ENCODE measurements around the gene NR0B2.
"Not testable (repeated sequence)": the region's sequence is repeated elsewhere in the genome, so short reads cannot be mapped to it uniquely, and the experiment has no call there.

Gene NR0B2

DNA sequence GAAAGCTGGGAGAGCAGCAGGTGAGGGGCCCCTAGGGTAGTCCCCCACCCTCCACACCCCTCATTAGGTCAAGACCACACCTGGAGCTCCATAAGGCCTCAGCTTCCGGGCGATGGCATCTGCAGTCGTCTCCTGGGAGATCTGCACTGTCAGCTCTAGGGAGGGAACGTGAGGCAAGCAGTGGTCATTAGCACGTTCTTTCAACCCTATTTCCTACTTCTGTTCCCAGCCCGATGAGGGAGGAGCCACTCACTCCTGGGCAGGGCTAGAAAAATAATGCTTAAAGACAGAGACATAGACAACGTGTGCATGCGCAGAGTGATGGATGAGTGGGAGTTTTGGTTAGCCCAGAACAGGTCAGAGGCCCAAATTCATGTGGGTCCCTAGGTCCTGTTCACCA, 36.8 kb upstream of the NR0B2 start:
- H3K27ac ChIP-seq (ENCODE audit: low read length) = no peak overlapping the region
- peaks cover 3 to 12% of the 10 kb centered on the region in 2 donors for H3K36me3 ChIP-seq (ENCODE audit: control insufficient read depth in 2 of 2, insufficient read depth in 2 of 2, low read length in 2 of 2)
- no peak overlapping the region for H3K9ac ChIP-seq (ENCODE audit: low read length in 2 of 2)
- H3K4me1 ChIP-seq (ENCODE audit: control insufficient read depth, insufficient read depth, low read length) = no peaks in the 10 kb centered on the region
- no peak overlapping the region for H3K4me3 ChIP-seq (ENCODE audit: low read length in 2 of 2)
- no peaks in the 10 kb centered on the region for H3K9me3 ChIP-seq (ENCODE audit: control insufficient read depth in 2 of 2, low read length in 2 of 2)
- no peaks in the 10 kb centered on the region for H3K27me3 ChIP-seq (ENCODE audit: control insufficient read depth in 1 of 2, insufficient read depth in 2 of 2, low read length in 2 of 2)

DNA sequence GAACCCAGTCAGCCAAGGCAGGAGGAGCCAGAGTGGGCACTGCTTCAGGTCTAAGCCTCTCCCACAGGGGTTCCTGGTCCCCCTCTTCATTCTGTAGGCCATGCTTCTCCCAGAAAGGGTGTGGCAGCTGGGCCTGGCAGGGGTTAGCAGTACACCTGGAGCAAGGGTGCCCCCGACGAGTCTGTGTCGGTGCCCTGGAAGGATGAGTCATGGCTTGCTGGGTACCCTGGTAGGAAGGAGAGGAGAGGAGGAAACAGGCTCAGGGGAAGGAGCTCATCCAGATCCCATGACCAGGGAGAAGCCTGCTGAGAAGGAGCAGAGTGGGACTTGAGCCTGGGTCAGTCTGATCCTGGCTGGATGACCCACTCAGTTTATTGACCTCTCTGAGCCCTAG, 36.1 kb upstream of the NR0B2 start:
- H3K27ac ChIP-seq (ENCODE audit: low read length) = no peak overlapping the region
- no peak overlapping the region for H3K9ac ChIP-seq (ENCODE audit: low read length in 2 of 2)
- no peaks in the 10 kb centered on the region for H3K27me3 ChIP-seq (ENCODE audit: control insufficient read depth in 1 of 2, insufficient read depth in 2 of 2, low read length in 2 of 2)
- H3K9me3 ChIP-seq (ENCODE audit: control insufficient read depth in 2 of 2, low read length in 2 of 2) = no peaks in the 10 kb centered on the region
- peaks cover 10 to 18% of the 10 kb centered on the region in 2 donors for H3K36me3 ChIP-seq (ENCODE audit: control insufficient read depth in 2 of 2, insufficient read depth in 2 of 2, low read length in 2 of 2)
- H3K4me3 ChIP-seq (ENCODE audit: low read length in 2 of 2) = no peak overlapping the region
- no peaks in the 10 kb centered on the region for H3K4me1 ChIP-seq (ENCODE audit: control insufficient read depth, insufficient read depth, low read length)

DNA sequence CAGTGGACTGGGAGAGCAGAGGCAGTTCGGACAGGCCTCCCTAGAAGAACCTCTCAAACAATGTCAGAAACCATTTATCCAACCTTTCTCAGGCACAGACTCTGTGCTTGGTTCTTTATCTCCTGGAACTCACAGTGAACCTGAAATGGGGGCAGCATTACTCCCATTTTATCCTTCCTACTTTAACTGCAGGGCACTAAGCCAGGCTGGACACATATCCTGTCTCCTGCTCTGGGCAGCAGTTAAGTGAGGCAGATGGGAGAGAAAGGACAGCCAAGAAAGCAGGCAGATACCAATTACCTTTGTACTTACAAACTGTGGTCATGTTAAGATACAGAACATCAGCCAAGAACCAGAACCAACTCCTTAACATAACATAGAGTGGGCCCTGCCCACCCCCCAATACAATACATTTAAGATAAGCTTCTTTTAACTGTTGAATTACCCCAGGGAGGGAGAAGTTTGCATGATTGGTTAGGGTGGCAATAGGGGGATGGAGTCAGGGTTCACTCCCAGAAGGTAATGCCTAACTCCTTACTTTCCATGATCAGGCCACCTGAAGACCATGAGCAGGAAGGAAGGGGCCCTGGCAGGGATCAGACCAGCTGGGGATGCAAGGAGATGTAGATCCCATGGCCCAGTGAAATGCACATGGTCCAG, 35.6 kb upstream of the NR0B2 start:
- Histone ChIP-seq H3K4me3 (ENCODE audit: low read length in 2 of 2) (no peak overlapping the region), H3K9me3 (ENCODE audit: control insufficient read depth in 2 of 2, low read length in 2 of 2) (no peaks in the 10 kb centered on the region), H3K27me3 (ENCODE audit: control insufficient read depth in 1 of 2, insufficient read depth in 2 of 2, low read length in 2 of 2) (no peaks in the 10 kb centered on the region), H3K9ac (ENCODE audit: low read length in 2 of 2) (no peak overlapping the region), H3K4me1 (ENCODE audit: control insufficient read depth, insufficient read depth, low read length) (no peaks in the 10 kb centered on the region), H3K27ac (ENCODE audit: low read length) (no peak overlapping the region), H3K36me3 (ENCODE audit: control insufficient read depth in 2 of 2, insufficient read depth in 2 of 2, low read length in 2 of 2) (peaks cover 10 to 19% of the 10 kb centered on the region in 2 donors)

DNA sequence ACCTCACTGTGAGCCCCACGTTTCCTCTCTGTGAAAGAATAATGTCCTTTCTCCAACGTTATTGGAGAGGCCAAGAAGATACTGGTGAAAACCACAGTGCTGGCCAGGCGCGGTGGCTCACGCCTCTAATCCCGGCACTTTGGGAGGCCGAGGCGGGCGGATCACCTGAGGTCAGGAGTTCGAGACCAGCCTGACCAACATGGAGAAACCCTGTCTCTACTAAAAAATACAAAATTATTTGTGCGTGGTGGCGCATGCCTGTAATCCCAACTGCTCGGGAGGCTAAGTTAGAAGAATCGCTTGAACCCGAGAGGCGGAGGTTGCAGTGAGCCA, 34.9 kb upstream of the NR0B2 start:
- not testable (repeated sequence) for H3K4me3 ChIP-seq (ENCODE audit: low read length in 2 of 2); H3K9ac ChIP-seq (ENCODE audit: low read length in 2 of 2); H3K27me3 ChIP-seq (ENCODE audit: control insufficient read depth in 1 of 2, insufficient read depth in 2 of 2, low read length in 2 of 2); H3K27ac ChIP-seq (ENCODE audit: low read length); H3K9me3 ChIP-seq (ENCODE audit: control insufficient read depth in 2 of 2, low read length in 2 of 2); H3K4me1 ChIP-seq (ENCODE audit: control insufficient read depth, insufficient read depth, low read length)
- peaks cover 11 to 22% of the 10 kb centered on the region in 2 donors for H3K36me3 ChIP-seq (ENCODE audit: control insufficient read depth in 2 of 2, insufficient read depth in 2 of 2, low read length in 2 of 2)

DNA sequence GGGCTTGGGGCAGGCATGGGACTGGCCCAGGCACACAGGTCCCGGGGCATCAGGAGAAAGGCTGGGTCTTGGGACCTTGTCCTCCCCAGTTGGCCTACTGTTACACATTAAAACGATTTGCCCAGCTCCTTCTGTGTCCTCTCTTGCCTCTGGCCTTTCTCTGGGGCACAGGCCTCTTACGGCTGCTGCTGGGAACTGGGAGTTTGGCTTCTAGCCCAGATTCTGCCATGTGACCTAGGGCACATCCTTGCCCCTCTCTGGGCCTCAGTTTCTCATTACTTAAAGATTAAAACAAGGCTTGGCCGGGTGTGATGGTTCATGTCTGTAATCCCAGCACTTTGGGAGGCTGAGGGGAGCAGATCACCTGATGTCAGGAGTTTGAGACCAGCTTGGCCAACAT, 32.5 kb upstream of the NR0B2 start:
- Histone ChIP-seq H3K4me3 (ENCODE audit: low read length in 2 of 2) (no peak overlapping the region), H3K9me3 (ENCODE audit: control insufficient read depth in 2 of 2, low read length in 2 of 2) (no peaks in the 10 kb centered on the region), H3K9ac (ENCODE audit: low read length in 2 of 2) (no peak overlapping the region), H3K27me3 (ENCODE audit: control insufficient read depth in 1 of 2, insufficient read depth in 2 of 2, low read length in 2 of 2) (no peaks in the 10 kb centered on the region), H3K27ac (ENCODE audit: low read length) (no peak overlapping the region), H3K36me3 (ENCODE audit: control insufficient read depth in 2 of 2, insufficient read depth in 2 of 2, low read length in 2 of 2) (peaks cover 30 to 40% of the 10 kb centered on the region in 2 donors), H3K4me1 (ENCODE audit: control insufficient read depth, insufficient read depth, low read length) (no peaks in the 10 kb centered on the region)

DNA sequence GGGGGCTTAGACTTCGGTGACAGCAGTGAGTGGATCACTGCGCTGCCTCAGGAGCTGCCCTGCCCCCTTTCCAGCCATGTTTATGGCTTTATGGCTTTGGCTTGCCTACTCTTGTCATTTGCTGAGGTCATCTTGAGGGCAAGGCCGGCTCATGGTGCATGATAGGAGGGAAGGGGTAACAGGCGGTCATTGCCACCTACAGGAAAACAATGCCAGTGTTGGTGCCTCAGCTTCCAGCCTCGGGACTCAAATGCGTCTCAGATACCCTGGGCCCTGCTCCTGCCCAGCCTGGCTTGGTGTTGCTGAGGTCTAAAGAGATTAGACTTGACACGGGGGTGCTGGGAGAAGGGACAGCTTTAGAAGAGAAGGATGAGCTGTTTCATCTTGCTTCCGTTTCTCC, 32.0 kb upstream of the NR0B2 start:
- Histone ChIP-seq H3K4me3 (ENCODE audit: low read length in 2 of 2) (no peak overlapping the region), H3K9ac (ENCODE audit: low read length in 2 of 2) (no peak overlapping the region), H3K27ac (ENCODE audit: low read length) (no peak overlapping the region), H3K9me3 (ENCODE audit: control insufficient read depth in 2 of 2, low read length in 2 of 2) (no peaks in the 10 kb centered on the region), H3K4me1 (ENCODE audit: control insufficient read depth, insufficient read depth, low read length) (no peaks in the 10 kb centered on the region), H3K27me3 (ENCODE audit: control insufficient read depth in 1 of 2, insufficient read depth in 2 of 2, low read length in 2 of 2) (no peaks in the 10 kb centered on the region), H3K36me3 (ENCODE audit: control insufficient read depth in 2 of 2, insufficient read depth in 2 of 2, low read length in 2 of 2) (peaks cover 32 to 42% of the 10 kb centered on the region in 2 donors)

DNA sequence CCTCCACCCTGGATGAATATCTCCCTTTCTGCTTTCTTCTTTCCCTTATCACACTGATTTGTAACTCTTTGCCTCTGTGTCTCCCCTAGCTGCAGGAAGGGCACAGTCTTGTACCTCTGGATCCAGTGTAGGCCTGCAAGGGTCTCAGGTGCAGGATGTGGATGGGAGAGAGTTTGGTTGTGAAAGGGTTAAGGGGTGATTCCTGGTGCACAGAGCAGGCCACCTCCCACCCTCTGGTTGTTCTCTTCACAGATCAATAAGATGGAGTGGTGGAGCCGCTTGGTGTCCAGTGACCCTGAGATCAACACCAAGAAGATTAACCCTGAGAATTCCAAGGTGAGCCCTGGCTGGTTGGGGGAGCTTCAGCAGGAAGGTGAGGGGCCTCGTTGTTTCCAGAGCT, 31.4 kb upstream of the NR0B2 start:
- no peak overlapping the region for H3K4me3 ChIP-seq (ENCODE audit: low read length in 2 of 2)
- no peak overlapping the region for H3K9ac ChIP-seq (ENCODE audit: low read length in 2 of 2)
- no peaks in the 10 kb centered on the region for H3K4me1 ChIP-seq (ENCODE audit: control insufficient read depth, insufficient read depth, low read length)
- H3K27me3 ChIP-seq (ENCODE audit: control insufficient read depth in 1 of 2, insufficient read depth in 2 of 2, low read length in 2 of 2) = no peaks in the 10 kb centered on the region
- H3K9me3 ChIP-seq (ENCODE audit: control insufficient read depth in 2 of 2, low read length in 2 of 2) = no peaks in the 10 kb centered on the region
- H3K27ac ChIP-seq (ENCODE audit: low read length) = no peak overlapping the region
- H3K36me3 ChIP-seq (ENCODE audit: control insufficient read depth in 2 of 2, insufficient read depth in 2 of 2, low read length in 2 of 2) = peaks cover 32 to 42% of the 10 kb centered on the region in 2 donors

DNA sequence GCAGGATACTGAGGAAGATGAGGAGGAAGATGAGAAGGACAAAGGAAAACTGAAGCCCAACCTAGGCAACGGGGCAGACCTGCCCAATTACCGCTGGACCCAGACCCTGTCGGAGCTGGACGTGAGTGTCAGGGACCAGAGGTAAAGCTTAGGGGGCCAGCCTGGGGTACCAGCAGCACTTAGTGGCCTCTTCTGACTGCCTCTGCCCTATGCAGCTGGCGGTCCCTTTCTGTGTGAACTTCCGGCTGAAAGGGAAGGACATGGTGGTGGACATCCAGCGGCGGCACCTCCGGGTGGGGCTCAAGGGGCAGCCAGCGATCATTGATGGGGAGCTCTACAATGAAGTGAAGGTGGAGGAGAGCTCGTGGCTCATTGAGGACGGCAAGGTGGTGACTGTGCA, 28.9 kb upstream of the NR0B2 start:
- Histone ChIP-seq H3K36me3 (ENCODE audit: control insufficient read depth in 2 of 2, insufficient read depth in 2 of 2, low read length in 2 of 2) (peaks cover 32 to 49% of the 10 kb centered on the region in 2 donors), H3K27ac (ENCODE audit: low read length) (no peak overlapping the region), H3K4me3 (ENCODE audit: low read length in 2 of 2) (no peak overlapping the region)

DNA sequence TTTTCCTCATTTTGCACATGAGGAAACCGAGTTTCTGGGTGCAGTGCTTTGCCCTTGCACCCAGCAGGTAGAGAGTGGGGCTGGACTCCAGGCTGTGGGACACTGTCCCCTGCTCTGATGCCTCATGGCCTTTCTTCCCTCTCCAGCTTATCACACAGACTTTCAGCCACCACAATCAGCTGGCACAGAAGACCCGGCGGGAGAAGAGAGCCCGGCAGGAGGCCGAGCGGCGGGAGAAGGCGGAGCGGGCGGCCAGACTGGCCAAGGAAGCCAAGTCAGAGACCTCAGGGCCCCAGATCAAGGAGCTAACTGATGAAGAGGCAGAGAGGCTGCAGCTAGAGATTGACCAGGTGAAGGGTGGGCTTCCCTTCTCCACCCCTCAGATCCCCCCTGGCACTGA, 27.5 kb upstream of the NR0B2 start:
- Histone ChIP-seq H3K4me1 (ENCODE audit: control insufficient read depth, insufficient read depth, low read length) (no peaks in the 10 kb centered on the region), H3K9me3 (ENCODE audit: control insufficient read depth in 2 of 2, low read length in 2 of 2) (no peaks in the 10 kb centered on the region), H3K36me3 (ENCODE audit: control insufficient read depth in 2 of 2, insufficient read depth in 2 of 2, low read length in 2 of 2) (peaks cover 32 to 44% of the 10 kb centered on the region in 2 donors), H3K27ac (ENCODE audit: low read length) (no peak overlapping the region), H3K27me3 (ENCODE audit: control insufficient read depth in 1 of 2, insufficient read depth in 2 of 2, low read length in 2 of 2) (no peaks in the 10 kb centered on the region), H3K9ac (ENCODE audit: low read length in 2 of 2) (no peak overlapping the region), H3K4me3 (ENCODE audit: low read length in 2 of 2) (no peak overlapping the region)

More for the DNA sequence above, 28.9 kb upstream of the NR0B2 start:
- Histone ChIP-seq H3K4me1 (ENCODE audit: control insufficient read depth, insufficient read depth, low read length) (no peaks in the 10 kb centered on the region), H3K9ac (ENCODE audit: low read length in 2 of 2) (no peak overlapping the region), H3K27me3 (ENCODE audit: control insufficient read depth in 1 of 2, insufficient read depth in 2 of 2, low read length in 2 of 2) (no peaks in the 10 kb centered on the region), H3K9me3 (ENCODE audit: control insufficient read depth in 2 of 2, low read length in 2 of 2) (no peaks in the 10 kb centered on the region)

DNA sequence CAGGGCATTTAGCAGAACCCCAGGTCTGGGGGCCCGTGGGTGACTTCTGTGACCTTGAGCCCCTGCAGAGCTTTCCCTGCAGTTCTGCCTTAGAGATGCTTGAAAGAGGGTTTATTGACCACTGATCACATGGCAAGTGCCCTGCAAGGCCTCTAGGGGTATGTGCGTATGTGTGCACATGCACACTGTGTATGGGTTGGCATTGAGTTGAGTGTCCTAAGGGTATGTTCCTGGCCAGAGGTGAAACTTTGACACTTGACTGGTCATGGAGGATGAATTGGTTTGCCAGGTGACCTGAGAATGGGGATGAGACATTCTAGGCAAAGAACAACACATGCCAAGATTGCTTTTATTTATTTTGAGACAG, 24.9 kb upstream of the NR0B2 start:
- no peaks in the 10 kb centered on the region for H3K27me3 ChIP-seq (ENCODE audit: control insufficient read depth in 1 of 2, insufficient read depth in 2 of 2, low read length in 2 of 2)
- H3K27ac ChIP-seq (ENCODE audit: low read length) = no peak overlapping the region
- no peaks in the 10 kb centered on the region for H3K9me3 ChIP-seq (ENCODE audit: control insufficient read depth in 2 of 2, low read length in 2 of 2)
- H3K4me3 ChIP-seq (ENCODE audit: low read length in 2 of 2) = no peak overlapping the region
- H3K9ac ChIP-seq (ENCODE audit: low read length in 2 of 2) = no peak overlapping the region
- no peaks in the 10 kb centered on the region for H3K4me1 ChIP-seq (ENCODE audit: control insufficient read depth, insufficient read depth, low read length)
- H3K36me3 ChIP-seq (ENCODE audit: control insufficient read depth in 2 of 2, insufficient read depth in 2 of 2, low read length in 2 of 2) = peaks cover 26 to 34% of the 10 kb centered on the region in 2 donors

DNA sequence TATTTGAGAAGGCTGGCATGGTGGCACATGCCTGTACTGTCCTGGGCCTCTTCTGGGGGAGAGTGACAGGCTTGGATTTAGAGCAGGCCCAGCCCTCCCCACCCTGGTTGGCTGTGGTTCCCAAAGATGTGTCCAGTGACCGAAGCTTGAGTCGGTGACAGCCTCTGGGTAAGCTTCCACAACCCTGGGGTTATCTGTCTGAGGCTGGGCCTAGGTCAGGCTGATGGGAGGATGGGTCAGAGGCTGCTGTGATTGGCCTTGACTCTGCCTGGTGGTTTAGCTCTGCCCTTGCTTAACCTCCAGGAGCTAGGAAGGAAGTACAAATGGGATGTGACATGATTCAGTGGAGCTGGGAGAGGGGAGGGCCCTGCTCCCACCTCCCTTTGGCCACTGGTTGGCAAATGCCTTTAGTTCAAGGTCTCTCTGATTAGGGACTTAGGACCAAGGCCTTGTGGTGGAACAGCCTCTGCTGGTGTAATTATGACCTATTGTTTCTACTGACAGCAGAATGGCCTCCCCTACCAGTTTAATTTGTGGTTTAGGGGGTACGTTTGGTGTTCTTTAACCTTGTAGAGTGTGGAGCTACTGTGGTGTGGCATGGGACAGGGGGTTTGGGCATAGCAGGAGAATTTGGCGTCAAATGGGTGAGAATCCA, 24.4 kb upstream of the NR0B2 start:
- H3K27ac ChIP-seq (ENCODE audit: low read length) = no peak overlapping the region
- no peaks in the 10 kb centered on the region for H3K27me3 ChIP-seq (ENCODE audit: control insufficient read depth in 1 of 2, insufficient read depth in 2 of 2, low read length in 2 of 2)
- H3K9ac ChIP-seq (ENCODE audit: low read length in 2 of 2) = no peak overlapping the region
- peaks cover 21 to 31% of the 10 kb centered on the region in 2 donors for H3K36me3 ChIP-seq (ENCODE audit: control insufficient read depth in 2 of 2, insufficient read depth in 2 of 2, low read length in 2 of 2)
- no peaks in the 10 kb centered on the region for H3K9me3 ChIP-seq (ENCODE audit: control insufficient read depth in 2 of 2, low read length in 2 of 2)
- H3K4me1 ChIP-seq (ENCODE audit: control insufficient read depth, insufficient read depth, low read length) = no peaks in the 10 kb centered on the region
- H3K4me3 ChIP-seq (ENCODE audit: low read length in 2 of 2) = no peak overlapping the region

All from stomach smooth muscle (tissue), 2 donors.